H1 (cell line): ENCODE data around the gene CD44. TPM values are rescaled to one million over a fixed set of nuclear protein-coding genes. Genes with fewer than 3 reads are reported as not detected.

Experiments used
- polyA plus RNA-seq, 7 experiments: library from polyadenylated mRNA; depleted of rRNA in 3 of 7; stranded (reverse) in 5 of 7; unstranded in 2 of 7; fragments of >200 nt in 5 of 7; fragments of 200-250 nt in 2 of 7; gene quantifications; 1 replicate in 5 of 7; 2 replicates in 1 of 7; 4 replicates in 1 of 7; pipeline versions ENCODE4 v1.2.1 to v1.2.3, GENCODE V29; 2011 to 2013; ENCODE audit warnings: missing spikeins in 2 of 7, mixed read lengths in 2 of 7
- total RNA-seq: library from RNA; stranded (reverse); fragmentation: NEBNext Ultra II Directional; extraction: Animal tissue kit (Norgen Biotek cat#: 25700); gene quantifications from 2 replicates; pipeline ENCODE4 v1.2.1, GENCODE V29; 2021

Gene CD44
- total and polyA plus RNA-seq, 2 of the 8 experiments (the other 6 are each of a cell fraction or from before 2014, with no cell fraction given), result 11.8 to 13.7 TPM

Other genes with a start within 250 kb of the CD44 start
- 25.7 and 25.9 TPM in 2 replicates for gene APIP, start 222.8 kb upstream of the CD44 start, total RNA-seq
- gene APIP, start 222.8 kb upstream of the CD44 start, polyA plus RNA-seq (2011; rRNA removed), result 6.4 and 10.4 TPM in 2 replicates
- 47.1 and 51.9 TPM in 2 replicates for gene PDHX, start 222.6 kb upstream of the CD44 start, total RNA-seq
- 11.1 and 12.4 TPM in 2 replicates for gene PDHX, start 222.6 kb upstream of the CD44 start, polyA plus RNA-seq (2011; rRNA removed)